Ascending aorta (tissue), 2 donors: Measurements from ENCODE around the gene POU1F1. TPM values are rescaled to one million over a fixed set of nuclear protein-coding genes. Genes with fewer than 3 reads are reported as not detected.

Experiments
- DNase-seq, 2 donors: peaks; one replicate each; pipeline ENCODE4 v3.0.0-alpha.2; 2019; ENCODE audit warnings: low spot score in 2 of 2
- H3K27ac ChIP-seq, 2 donors: fragments of 200-600 bp; sonication (generic); one replicate each; pipeline ENCODE4 v1.5.1; 2016 to 2017; ENCODE audit warnings: mild to moderate bottlenecking in 1 of 2
- H3K27me3 ChIP-seq: fragments of 200-600 bp; sonication (generic); one replicate; pipeline ENCODE4 v1.5.1; 2017
- H3K36me3 ChIP-seq, 2 donors: fragments of 200-600 bp; sonication (generic); one replicate each; pipeline ENCODE4 v1.5.1; 2016
- H3K4me1 ChIP-seq, 2 donors: fragments of 200-600 bp; sonication (generic); one replicate each; pipeline ENCODE4 v1.5.1; 2016 to 2017; ENCODE audit warnings: mild to moderate bottlenecking in 1 of 2
- H3K4me3 ChIP-seq, 2 donors: fragments of 200-600 bp; sonication (generic); one replicate each; pipeline ENCODE4 v1.5.1; 2016 to 2017; ENCODE audit warnings: mild to moderate bottlenecking in 1 of 2
- H3K9me3 ChIP-seq, 2 donors: fragments of 200-600 bp; sonication (generic); one replicate each; pipeline ENCODE4 v1.5.1; 2016
- intact Hi-C: fragments of 100-400 bp; cut with DNase I; formaldehyde crosslinking; loops from one replicate; pipeline ENCODE4 v1.15.1; 2023
- total RNA-seq: library from RNA; depleted of rRNA; stranded (reverse); fragments of >200 nt; gene quantifications from one replicate; pipeline ENCODE4 v1.1.0, GENCODE V29; 2016
- TF ChIP-seq, protein P1 (sequence below), 3 experiments: fragments of 200-600 bp in 2 of 3; fragments of 450-650 bp in 1 of 3; sonication (generic) in 2 of 3; IDR thresholded peaks; one replicate each; pipeline ENCODE4 v1.5.1; 2016 to 2019; ENCODE audit warnings: antibody characterized with exemption in 3 of 3, mild to moderate bottlenecking in 1 of 3, moderate library complexity in 1 of 3

The POU1F1 gene
- total RNA-seq, 1 donor from 2014 or later: not detected

DNA sequence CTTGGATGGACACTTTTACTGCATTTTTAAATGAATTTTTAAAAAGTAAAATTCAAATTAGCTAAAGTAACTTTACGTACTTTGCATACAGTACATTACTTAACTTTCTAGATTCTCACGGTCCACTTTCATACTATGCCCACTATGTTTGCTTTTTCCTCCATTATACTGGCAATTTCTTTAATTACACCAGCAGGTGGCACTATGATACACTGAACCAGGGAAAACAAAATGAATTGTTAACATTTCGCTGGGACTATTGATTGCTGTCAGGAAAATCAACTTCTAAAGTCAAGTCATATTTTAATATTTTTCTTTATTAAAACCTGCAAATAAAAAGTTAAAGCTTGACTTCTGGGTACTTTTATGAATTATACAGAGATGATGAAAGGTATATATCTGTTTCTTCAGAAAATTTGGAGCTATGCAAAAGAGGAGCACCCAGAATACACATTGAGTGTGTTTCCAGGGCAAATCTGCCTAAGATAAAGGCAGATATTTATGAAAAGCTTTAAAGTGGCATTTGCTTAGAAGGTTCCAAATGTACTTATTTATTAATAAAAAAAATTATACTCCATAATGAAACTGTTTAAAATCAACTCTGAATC lies 21.8 kb upstream of the POU1F1 start:
- Histone ChIP-seq H3K27ac (no peak overlapping the region), H3K9me3 (no peaks in the 10 kb centered on the region)

DNA sequence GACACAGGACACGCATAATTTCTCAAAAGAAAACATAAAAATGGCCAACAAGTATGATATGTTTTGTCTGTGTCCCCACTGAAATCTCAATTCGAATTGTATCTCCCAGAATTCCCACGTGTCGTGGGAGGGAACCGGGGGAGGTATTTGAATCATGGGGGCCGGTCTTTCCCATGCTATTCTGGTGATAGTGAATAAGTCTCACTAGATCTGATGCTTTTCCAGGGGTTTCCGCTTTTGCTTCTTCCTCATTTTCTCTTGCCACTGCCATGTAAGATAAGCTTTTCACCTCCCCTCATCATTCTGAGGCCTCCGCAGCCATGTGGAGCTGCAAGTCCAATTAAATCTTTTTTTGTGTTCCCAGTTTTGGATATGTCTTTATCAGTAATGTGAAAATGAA lies 12.1 kb upstream of the POU1F1 start:
- H3K36me3 ChIP-seq: no peaks in the 10 kb centered on the region
- no peak for DNase-seq
- no peak overlapping the region for H3K4me3 ChIP-seq
- H3K9me3 ChIP-seq: no peaks in the 10 kb centered on the region
- no peaks in the 10 kb centered on the region for H3K27me3 ChIP-seq
- H3K27ac ChIP-seq: no peak overlapping the region
- intact Hi-C loops: no loop called here
- TF ChIP-seq, protein P1, sequence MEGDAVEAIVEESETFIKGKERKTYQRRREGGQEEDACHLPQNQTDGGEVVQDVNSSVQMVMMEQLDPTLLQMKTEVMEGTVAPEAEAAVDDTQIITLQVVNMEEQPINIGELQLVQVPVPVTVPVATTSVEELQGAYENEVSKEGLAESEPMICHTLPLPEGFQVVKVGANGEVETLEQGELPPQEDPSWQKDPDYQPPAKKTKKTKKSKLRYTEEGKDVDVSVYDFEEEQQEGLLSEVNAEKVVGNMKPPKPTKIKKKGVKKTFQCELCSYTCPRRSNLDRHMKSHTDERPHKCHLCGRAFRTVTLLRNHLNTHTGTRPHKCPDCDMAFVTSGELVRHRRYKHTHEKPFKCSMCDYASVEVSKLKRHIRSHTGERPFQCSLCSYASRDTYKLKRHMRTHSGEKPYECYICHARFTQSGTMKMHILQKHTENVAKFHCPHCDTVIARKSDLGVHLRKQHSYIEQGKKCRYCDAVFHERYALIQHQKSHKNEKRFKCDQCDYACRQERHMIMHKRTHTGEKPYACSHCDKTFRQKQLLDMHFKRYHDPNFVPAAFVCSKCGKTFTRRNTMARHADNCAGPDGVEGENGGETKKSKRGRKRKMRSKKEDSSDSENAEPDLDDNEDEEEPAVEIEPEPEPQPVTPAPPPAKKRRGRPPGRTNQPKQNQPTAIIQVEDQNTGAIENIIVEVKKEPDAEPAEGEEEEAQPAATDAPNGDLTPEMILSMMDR (IDR thresholded peaks at IDR 0.05): no peak
- H3K4me1 ChIP-seq: no peaks in the 10 kb centered on the region

More for the DNA sequence above, 21.8 kb upstream of the POU1F1 start:
- intact Hi-C loops: no loop called here
- H3K4me1 ChIP-seq: no peaks in the 10 kb centered on the region
- H3K36me3 ChIP-seq: no peaks in the 10 kb centered on the region
- TF ChIP-seq, protein P1 (IDR thresholded peaks at IDR 0.05): peak; percentile 21 to 71 (median 45)
- DNase-seq: no peak
- no peak overlapping the region for H3K4me3 ChIP-seq
- H3K27me3 ChIP-seq: no peaks in the 10 kb centered on the region

DNA sequence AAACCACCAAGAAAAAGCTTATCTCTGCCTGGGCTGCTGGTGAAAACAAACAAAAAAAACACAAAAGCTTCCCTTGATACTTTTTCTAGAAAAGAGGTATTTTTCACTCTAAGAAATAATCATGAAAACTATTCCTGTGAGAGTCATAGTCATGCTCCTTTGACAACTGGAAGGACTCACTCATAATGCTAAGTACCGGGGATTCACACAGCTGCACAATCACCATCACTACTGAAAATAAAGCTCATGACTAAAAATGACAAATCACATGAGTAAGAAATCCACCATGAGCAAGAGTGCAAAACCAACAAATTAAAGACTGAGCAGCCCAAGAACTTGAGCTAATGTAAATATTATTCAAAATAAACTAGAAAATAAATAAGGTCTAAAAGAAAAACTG lies 10.6 kb upstream of the POU1F1 start:
- Histone ChIP-seq H3K27me3 (no peaks in the 10 kb centered on the region), H3K9me3 (no peaks in the 10 kb centered on the region), H3K4me3 (no peak overlapping the region), H3K4me1 (no peaks in the 10 kb centered on the region), H3K27ac (no peak overlapping the region), H3K36me3 (no peaks in the 10 kb centered on the region)
- TF ChIP-seq, protein P1 (IDR thresholded peaks at IDR 0.05): no peak
- intact Hi-C loops: no loop called here
- DNase-seq: no peak

DNA sequence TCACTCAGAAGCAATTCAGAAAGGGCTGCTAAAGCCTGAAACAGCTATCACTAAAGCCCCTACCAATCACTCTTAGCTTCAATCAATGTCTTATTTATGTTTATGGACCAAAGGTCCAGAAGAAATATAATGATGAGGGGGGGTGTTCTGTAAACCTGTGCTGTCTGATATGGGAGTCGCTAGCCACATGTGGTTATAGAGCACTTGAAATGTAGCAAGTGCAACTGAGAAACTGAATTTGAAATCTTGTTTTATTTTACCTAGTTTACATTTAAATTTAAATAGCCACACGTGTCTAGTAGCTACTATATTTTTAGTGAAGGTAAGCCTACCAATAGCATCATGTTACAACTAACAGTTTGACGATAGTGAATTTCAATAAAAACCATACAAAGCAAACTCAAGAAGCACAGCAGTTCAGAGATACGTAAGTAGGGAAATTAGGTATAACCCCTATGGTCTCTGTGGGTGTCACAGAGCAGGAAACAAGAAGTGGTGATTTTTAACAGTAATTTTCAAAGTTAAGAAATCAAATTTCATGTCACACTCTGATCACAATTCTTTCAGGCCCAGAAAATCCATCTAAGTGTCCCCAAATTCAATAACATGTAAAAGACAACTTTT lies 3.6 kb downstream of the POU1F1 start:
- H3K27me3 ChIP-seq: no peaks in the 10 kb centered on the region
- H3K36me3 ChIP-seq: no peaks in the 10 kb centered on the region
- TF ChIP-seq, protein P1 (IDR thresholded peaks at IDR 0.05): no peak
- intact Hi-C loops: no loop called here
- DNase-seq: no peak
- H3K27ac ChIP-seq: no peak overlapping the region
- no peaks in the 10 kb centered on the region for H3K9me3 ChIP-seq
- no peaks in the 10 kb centered on the region for H3K4me1 ChIP-seq
- H3K4me3 ChIP-seq: no peak overlapping the region

DNA sequence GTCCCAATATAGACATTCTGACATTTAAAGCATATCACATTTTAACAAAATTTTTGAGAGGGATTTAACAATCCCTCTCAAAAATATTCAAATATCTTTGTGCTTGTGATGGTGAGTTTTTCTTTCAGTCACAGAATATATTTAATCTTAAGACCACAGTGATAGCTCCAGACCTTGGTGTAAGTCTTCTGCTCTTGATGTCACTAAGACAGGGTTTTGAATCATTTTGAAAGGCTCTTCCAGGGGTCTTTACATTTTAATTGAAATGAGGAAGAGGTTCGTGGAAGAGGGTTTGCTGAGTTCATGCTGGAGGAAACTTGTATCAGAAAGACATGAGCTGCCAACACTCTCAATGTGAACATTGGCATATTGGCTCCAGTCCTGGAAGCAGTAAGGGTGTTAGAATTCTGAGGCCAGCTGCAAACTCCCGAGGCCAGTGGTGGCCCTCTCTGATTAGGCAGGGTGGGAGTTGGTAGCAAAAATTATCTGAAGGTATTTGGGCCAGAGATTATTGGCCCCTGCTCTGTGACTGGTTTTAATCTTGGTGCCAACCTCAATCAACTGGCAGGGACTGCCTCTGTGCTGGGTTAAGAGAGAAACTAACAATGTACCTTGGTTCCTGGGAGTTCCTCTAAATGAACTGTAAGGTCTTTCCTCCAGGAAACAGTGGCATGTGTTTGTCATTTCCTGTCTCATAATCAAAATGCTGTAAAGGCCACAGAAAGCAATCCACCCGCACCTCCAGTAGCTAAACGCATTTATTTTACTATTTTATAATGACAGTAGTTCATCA lies 5.3 kb downstream of the POU1F1 start:
- no peaks in the 10 kb centered on the region for H3K36me3 ChIP-seq
- no peaks in the 10 kb centered on the region for H3K4me1 ChIP-seq
- H3K9me3 ChIP-seq: no peaks in the 10 kb centered on the region
- TF ChIP-seq, protein P1 (IDR thresholded peaks at IDR 0.05): no peak
- no peak overlapping the region for H3K4me3 ChIP-seq
- no peak overlapping the region for H3K27ac ChIP-seq
- no peak for DNase-seq
- intact Hi-C loops: no loop called here
- no peaks in the 10 kb centered on the region for H3K27me3 ChIP-seq
